GM12872 (cell line): ENCODE results near the gene TMEM178A.

Experiments used
- CTCF ChIP-seq: IDR thresholded peaks from 3 replicates; pipeline ENCODE4 v1.5.1; 2011; ENCODE audit warnings: low read depth, mild to moderate bottlenecking, low read length, moderate library complexity; ENCODE audit not compliant: insufficient read depth

Gene TMEM178A

GRCh38 chr2:39732482-39732881 lies 66.8 kb downstream of the TMEM178A start:
- no peak for TF ChIP-seq CTCF

- no peak for TF ChIP-seq CTCF
These were observed 67.5 kb downstream of the TMEM178A start for GRCh38 chr2:39733070-39733674.

GRCh38 chr2:39734445-39734844 lies 68.7 kb downstream of the TMEM178A start:
- TF ChIP-seq CTCF = no peak

GRCh38 chr2:39735648-39736047 lies 69.9 kb downstream of the TMEM178A start:
- TF ChIP-seq CTCF = no peak

GRCh38 chr2:39736640-39737039 lies 70.9 kb downstream of the TMEM178A start:
- no peak for TF ChIP-seq CTCF

GRCh38 chr2:39737661-39738060 lies 71.9 kb downstream of the TMEM178A start:
- no peak for TF ChIP-seq CTCF

GRCh38 chr2:39738936-39739335 lies 73.2 kb downstream of the TMEM178A start:
- TF ChIP-seq CTCF = no peak
